SK-N-SH treated with all-trans-retinoic acid at 6 μM for 48 hours (cell line): ENCODE measurements around the gene TBX19.

Experiments
- ATAC-seq: fragments of 200-7000 bp; cut with Tn5 transposase; 3 replicates; pipeline ENCODE4 v1.9.1; 2020; ENCODE audit warnings: mild to moderate bottlenecking, moderate library complexity
- BACH2 ChIP-seq: fragments of 250-450 bp; sonication (Bioruptor Pico); IDR thresholded peaks from 2 replicates; pipeline ENCODE4 v1.9.0; 2021; ENCODE audit warnings: mild to moderate bottlenecking, borderline replicate concordance
- CREB5 ChIP-seq: fragments of 250-450 bp; sonication (Bioruptor Pico); IDR thresholded peaks from 2 replicates; pipeline ENCODE4 v1.5.1; 2020; ENCODE audit warnings: low read depth, mild to moderate bottlenecking, moderate library complexity
- CSDC2 ChIP-seq: fragments of 250-450 bp; sonication (Bioruptor Pico); IDR thresholded peaks from 2 replicates; pipeline ENCODE4 v1.5.0; 2020; ENCODE audit warnings: mild to moderate bottlenecking, moderate library complexity
- CSRNP3 ChIP-seq: fragments of 250-450 bp; sonication (Bioruptor Pico); IDR thresholded peaks from 2 replicates; pipeline ENCODE4 v1.5.1; 2021; ENCODE audit warnings: mild to moderate bottlenecking, moderate library complexity
- ESRRG ChIP-seq: fragments of 250-450 bp; sonication (Bioruptor Pico); IDR thresholded peaks from 2 replicates; pipeline ENCODE4 v1.6.1; 2021; ENCODE audit warnings: mild to moderate bottlenecking
- GLIS3 ChIP-seq: fragments of 250-450 bp; sonication (Bioruptor Pico); IDR thresholded peaks from 2 replicates; pipeline ENCODE4 v1.5.0; 2020; ENCODE audit warnings: mild to moderate bottlenecking, moderate library complexity
- ISL1 ChIP-seq: fragments of 250-450 bp; sonication (Bioruptor Pico); IDR thresholded peaks from 2 replicates; pipeline ENCODE4 v2.1.2; 2022; ENCODE audit warnings: mild to moderate bottlenecking, moderate library complexity
- OSR1 ChIP-seq: fragments of 250-450 bp; sonication (Bioruptor Pico); IDR thresholded peaks from 2 replicates; pipeline ENCODE4 v1.8.0; 2022; ENCODE audit warnings: moderate library complexity, mild to moderate bottlenecking, inconsistent platforms
- PATZ1 ChIP-seq: fragments of 250-450 bp; sonication (Bioruptor Pico); IDR thresholded peaks from 2 replicates; pipeline ENCODE4 v1.8.0; 2020; ENCODE audit warnings: mild to moderate bottlenecking, moderate library complexity, borderline replicate concordance
- PPARA ChIP-seq: fragments of 250-450 bp; sonication (Bioruptor Pico); IDR thresholded peaks from 2 replicates; pipeline ENCODE4 v1.5.0; 2020; ENCODE audit warnings: mild to moderate bottlenecking, borderline replicate concordance
- RARB ChIP-seq: fragments of 250-450 bp; sonication (Bioruptor Pico); IDR thresholded peaks from 2 replicates; pipeline ENCODE4 v1.8.0; 2021; ENCODE audit warnings: mild to moderate bottlenecking, moderate library complexity
- SNAI2 ChIP-seq: fragments of 250-450 bp; sonication (Bioruptor Pico); IDR thresholded peaks from 2 replicates; pipeline ENCODE4 v1.5.0; 2020; ENCODE audit warnings: mild to moderate bottlenecking, moderate library complexity
- TCF4 ChIP-seq: fragments of 250-450 bp; sonication (Bioruptor Pico); IDR thresholded peaks from 2 replicates; pipeline ENCODE4 v1.8.0; 2021; ENCODE audit warnings: mild to moderate bottlenecking, moderate library complexity, borderline replicate concordance
- TOX ChIP-seq: fragments of 250-450 bp; sonication (Bioruptor Pico); IDR thresholded peaks from 2 replicates; pipeline ENCODE4 v1.8.0; 2021; ENCODE audit warnings: mild to moderate bottlenecking, moderate library complexity, borderline replicate concordance
- ZFP3 ChIP-seq: fragments of 250-450 bp; sonication (Bioruptor Pico); IDR thresholded peaks from 2 replicates; pipeline ENCODE4 v1.5.0; 2020; ENCODE audit warnings: mild to moderate bottlenecking, moderate library complexity
- ZFP30 ChIP-seq: fragments of 450-650 bp; formaldehyde crosslinking; IDR thresholded peaks from 2 replicates; pipeline ENCODE4 v1.5.0; 2022; ENCODE audit warnings: mild to moderate bottlenecking, moderate library complexity
- ZNF565 ChIP-seq: fragments of 450-650 bp; formaldehyde crosslinking; conservative IDR thresholded peaks from 2 replicates; pipeline ENCODE4 v1.5.0; 2020; ENCODE audit warnings: low read depth, mild to moderate bottlenecking, moderate library complexity
- ZNF70 ChIP-seq: fragments of 450-650 bp; formaldehyde crosslinking; IDR thresholded peaks from 2 replicates; pipeline ENCODE4 v1.5.0; 2020; ENCODE audit warnings: mild to moderate bottlenecking, moderate library complexity
- ZNF8 ChIP-seq: fragments of 450-650 bp; formaldehyde crosslinking; IDR thresholded peaks from 2 replicates; pipeline ENCODE4 v1.5.0; 2020; ENCODE audit warnings: mild to moderate bottlenecking, moderate library complexity
- TF ChIP-seq, protein P1 (sequence below): fragments of 250-450 bp; sonication (Bioruptor Pico); IDR thresholded peaks from 2 replicates; pipeline ENCODE4 v1.8.0; 2021; ENCODE audit warnings: low read depth, mild to moderate bottlenecking, moderate library complexity, borderline replicate concordance
- TF ChIP-seq, protein P2 (sequence below): fragments of 250-450 bp; sonication (Bioruptor Pico); IDR thresholded peaks from 2 replicates; pipeline ENCODE4 v1.5.0; 2020; ENCODE audit warnings: mild to moderate bottlenecking, moderate library complexity

The TBX19 gene

DNA sequence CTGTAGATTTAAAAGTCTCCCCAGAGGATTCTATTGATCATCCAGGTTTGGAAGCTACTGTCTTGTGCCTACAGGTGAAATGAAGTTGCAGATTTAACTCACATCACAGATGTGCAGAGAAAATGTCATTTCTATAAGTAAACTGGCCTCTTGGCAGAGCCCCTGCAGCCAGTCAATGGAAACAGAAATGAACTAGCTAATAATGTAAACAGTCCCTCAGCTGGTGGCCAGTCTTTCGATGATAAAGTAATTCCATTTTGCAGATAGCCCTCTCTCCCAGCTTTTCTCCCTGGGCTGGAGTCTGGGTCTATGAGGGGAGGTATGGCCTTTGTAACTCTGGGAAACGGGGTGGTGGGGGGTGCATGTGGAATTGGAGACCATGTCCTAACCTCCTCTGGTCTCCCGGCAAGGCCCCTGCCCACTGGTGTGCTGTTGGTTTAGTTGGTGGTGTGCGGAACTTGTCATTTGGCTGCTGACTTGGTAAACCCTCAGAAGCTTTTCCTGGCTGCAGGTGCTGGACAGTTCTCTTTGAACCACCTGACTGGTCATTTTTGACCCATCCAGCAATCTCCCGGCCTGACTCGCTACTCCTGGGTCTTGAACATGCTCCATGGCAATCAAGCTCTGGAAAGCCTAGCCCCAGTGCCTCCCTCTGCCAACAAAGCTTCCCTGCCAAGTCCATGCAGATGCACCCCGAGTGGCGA is 14.9 kb downstream of the TBX19 start:
- TF ChIP-seq RARB (CRISPR knock-in tag) (no peak), BACH2 (CRISPR knock-in tag) (no peak), SNAI2 (no peak), ZNF8 (CRISPR knock-in tag) (no peak), ZFP3 (no peak), TOX (no peak)
- no peak for ATAC-seq

- TF ChIP-seq ISL1 (no peak), ZNF8 (CRISPR knock-in tag) (no peak), GLIS3 (CRISPR knock-in tag) (no peak), ZNF70 (CRISPR knock-in tag) (no peak), OSR1 (no peak), RARB (CRISPR knock-in tag) (no peak), TCF4 (CRISPR knock-in tag) (no peak), ZNF565 (CRISPR knock-in tag) (no peak), PATZ1 (no peak), CSDC2 (CRISPR knock-in tag) (no peak), TOX (no peak)
- TF ChIP-seq, protein P1, sequence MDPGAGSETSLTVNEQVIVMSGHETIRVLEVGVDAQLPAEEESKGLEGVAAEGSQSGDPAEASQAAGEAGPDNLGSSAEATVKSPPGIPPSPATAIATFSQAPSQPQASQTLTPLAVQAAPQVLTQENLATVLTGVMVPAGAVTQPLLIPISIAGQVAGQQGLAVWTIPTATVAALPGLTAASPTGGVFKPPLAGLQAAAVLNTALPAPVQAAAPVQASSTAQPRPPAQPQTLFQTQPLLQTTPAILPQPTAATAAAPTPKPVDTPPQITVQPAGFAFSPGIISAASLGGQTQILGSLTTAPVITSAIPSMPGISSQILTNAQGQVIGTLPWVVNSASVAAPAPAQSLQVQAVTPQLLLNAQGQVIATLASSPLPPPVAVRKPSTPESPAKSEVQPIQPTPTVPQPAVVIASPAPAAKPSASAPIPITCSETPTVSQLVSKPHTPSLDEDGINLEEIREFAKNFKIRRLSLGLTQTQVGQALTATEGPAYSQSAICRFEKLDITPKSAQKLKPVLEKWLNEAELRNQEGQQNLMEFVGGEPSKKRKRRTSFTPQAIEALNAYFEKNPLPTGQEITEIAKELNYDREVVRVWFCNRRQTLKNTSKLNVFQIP (CRISPR knock-in tag), result no peak
- TF ChIP-seq, protein P2, sequence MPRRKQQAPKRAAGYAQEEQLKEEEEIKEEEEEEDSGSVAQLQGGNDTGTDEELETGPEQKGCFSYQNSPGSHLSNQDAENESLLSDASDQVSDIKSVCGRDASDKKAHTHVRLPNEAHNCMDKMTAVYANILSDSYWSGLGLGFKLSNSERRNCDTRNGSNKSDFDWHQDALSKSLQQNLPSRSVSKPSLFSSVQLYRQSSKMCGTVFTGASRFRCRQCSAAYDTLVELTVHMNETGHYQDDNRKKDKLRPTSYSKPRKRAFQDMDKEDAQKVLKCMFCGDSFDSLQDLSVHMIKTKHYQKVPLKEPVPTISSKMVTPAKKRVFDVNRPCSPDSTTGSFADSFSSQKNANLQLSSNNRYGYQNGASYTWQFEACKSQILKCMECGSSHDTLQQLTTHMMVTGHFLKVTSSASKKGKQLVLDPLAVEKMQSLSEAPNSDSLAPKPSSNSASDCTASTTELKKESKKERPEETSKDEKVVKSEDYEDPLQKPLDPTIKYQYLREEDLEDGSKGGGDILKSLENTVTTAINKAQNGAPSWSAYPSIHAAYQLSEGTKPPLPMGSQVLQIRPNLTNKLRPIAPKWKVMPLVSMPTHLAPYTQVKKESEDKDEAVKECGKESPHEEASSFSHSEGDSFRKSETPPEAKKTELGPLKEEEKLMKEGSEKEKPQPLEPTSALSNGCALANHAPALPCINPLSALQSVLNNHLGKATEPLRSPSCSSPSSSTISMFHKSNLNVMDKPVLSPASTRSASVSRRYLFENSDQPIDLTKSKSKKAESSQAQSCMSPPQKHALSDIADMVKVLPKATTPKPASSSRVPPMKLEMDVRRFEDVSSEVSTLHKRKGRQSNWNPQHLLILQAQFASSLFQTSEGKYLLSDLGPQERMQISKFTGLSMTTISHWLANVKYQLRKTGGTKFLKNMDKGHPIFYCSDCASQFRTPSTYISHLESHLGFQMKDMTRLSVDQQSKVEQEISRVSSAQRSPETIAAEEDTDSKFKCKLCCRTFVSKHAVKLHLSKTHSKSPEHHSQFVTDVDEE, result no peak
- ATAC-seq, result no peak
Observed at GRCh38 chr1:168297019-168297730, 16.5 kb downstream of the TBX19 start.

DNA sequence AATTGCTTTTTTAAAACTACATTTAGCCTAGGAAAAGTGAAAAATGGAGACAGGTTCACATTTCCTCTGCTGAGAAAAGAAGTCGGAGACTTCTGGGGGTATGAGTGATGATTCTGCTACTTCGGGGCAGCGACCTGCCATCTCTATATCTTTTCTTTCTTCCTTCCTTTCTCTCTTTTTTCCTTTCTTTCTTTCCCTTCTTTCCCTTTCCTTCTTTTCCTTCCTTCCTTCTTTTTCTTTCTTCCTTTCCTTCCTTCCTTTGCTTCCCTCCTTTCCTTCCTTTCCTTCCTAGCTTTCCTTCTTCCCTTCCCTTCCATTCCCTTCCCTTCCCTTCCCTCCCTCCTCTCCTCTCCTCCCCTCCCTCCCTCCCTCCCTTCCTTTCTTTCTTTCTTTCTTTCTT is 17.8 kb downstream of the TBX19 start:
- no peak for TF ChIP-seq ISL1
- no peak for TF ChIP-seq CSRNP3 (CRISPR knock-in tag)
- TF ChIP-seq, protein P2, result no peak
- TF ChIP-seq ZNF70 (CRISPR knock-in tag), result no peak
- no peak for TF ChIP-seq CREB5 (CRISPR knock-in tag)
- no peak for TF ChIP-seq TOX
- TF ChIP-seq ZFP30, result no peak
- TF ChIP-seq RARB (CRISPR knock-in tag), result no peak
- TF ChIP-seq ESRRG (CRISPR knock-in tag), result no peak
- TF ChIP-seq OSR1, result no peak
- no peak for TF ChIP-seq PATZ1
- TF ChIP-seq PPARA (CRISPR knock-in tag), result no peak
- no peak for TF ChIP-seq ZNF8 (CRISPR knock-in tag)
- TF ChIP-seq CSDC2 (CRISPR knock-in tag), result no peak
- TF ChIP-seq, all 23 proteins: peak for 0
- no peak for ATAC-seq
